Effector memory CD8-positive, alpha-beta T cell (primary cell): ENCODE data around the gene KCTD18.
A peak's percentile ranks its signal among the peaks of the same experiment; 100 is the strongest.

Experiments
- ATAC-seq: fragments of 150-1000 bp; cut with Tn5 transposase; replicated peaks from 2 replicates; pipeline ENCODE4 v1.10.0; 2021; ENCODE audit warnings: mild to moderate bottlenecking, moderate library complexity
- DNase-seq, 3 experiments: peaks; one replicate each; pipeline ENCODE4 v3.0.0; 2021
- H3K27ac Mint-ChIP-seq, 2 donors: one replicate each; pipeline ENCODE4 v1.8.0; 2022; ENCODE audit warnings: mild to moderate bottlenecking in 2 of 2, mixed read lengths in 2 of 2, moderate library complexity in 2 of 2
- H3K27me3 Mint-ChIP-seq, 2 donors: one replicate each; pipeline ENCODE4 v1.8.0; 2022; ENCODE audit warnings: mixed read lengths in 2 of 2
- H3K36me3 Mint-ChIP-seq: one replicate; pipeline ENCODE4 v1.8.0; 2022; ENCODE audit warnings: mild to moderate bottlenecking, moderate library complexity, mixed read lengths; ENCODE audit not compliant: insufficient read depth
- H3K4me1 Mint-ChIP-seq, 2 donors: one replicate each; pipeline ENCODE4 v1.8.0; 2022; ENCODE audit warnings: low read depth in 2 of 2, mixed read lengths in 2 of 2
- H3K4me3 Mint-ChIP-seq, 2 donors: one replicate each; pipeline ENCODE4 v1.8.0; 2022; ENCODE audit warnings: mild to moderate bottlenecking in 2 of 2, mixed read lengths in 2 of 2, moderate library complexity in 2 of 2
- H3K9me3 Mint-ChIP-seq, 2 donors: one replicate each; pipeline ENCODE4 v1.8.0; 2022; ENCODE audit warnings: mixed read lengths in 2 of 2
- total RNA-seq, 9 experiments: gene quantifications; one replicate each; lab custom pipeline; 2026; lab: John Stamatoyannopoulos, UW

KCTD18 gene
- 25.7 to 41.1 (median 29.9) reads per million in 9 experiments for total RNA-seq

GRCh38 chr2:200509612-200510433 is at the start of gene KCTD18:
Gene KCTD18 (minus strand): TSS chr2:200510068. CDS start chr2:200507016, 3,052 bp downstream.
- peak within 1 kb of the TSS; percentile 80 to 94 for H3K27ac Mint-ChIP-seq
- H3K9me3 Mint-ChIP-seq: no peaks in the 10 kb centered on the region
- H3K36me3 Mint-ChIP-seq: peaks cover 7% of the 10 kb centered on the region
- H3K4me3 Mint-ChIP-seq: peak within 1 kb of the TSS; percentile 81 to 84
- peak; percentile 90 to 92 (median 91) for DNase-seq
- ATAC-seq: peak; percentile 98
- H3K4me1 Mint-ChIP-seq: peaks cover 17 to 24% of the 10 kb centered on the region in 2 donors
- peaks cover 0 to 3% of the 10 kb centered on the region in 2 donors for H3K27me3 Mint-ChIP-seq

GRCh38 chr2:200540793-200541192 is 30.9 kb upstream of the KCTD18 start:
- no peaks in the 10 kb centered on the region for H3K27me3 Mint-ChIP-seq
- H3K9me3 Mint-ChIP-seq: no peaks in the 10 kb centered on the region
- no peak overlapping the region for H3K27ac Mint-ChIP-seq
- DNase-seq (no peak), ATAC-seq (no peak)
- H3K4me3 Mint-ChIP-seq: no peak overlapping the region
- no peaks in the 10 kb centered on the region for H3K36me3 Mint-ChIP-seq
- no peaks in the 10 kb centered on the region for H3K4me1 Mint-ChIP-seq

- H3K4me1 Mint-ChIP-seq: no peaks in the 10 kb centered on the region
- H3K4me3 Mint-ChIP-seq: no peak overlapping the region
- H3K9me3 Mint-ChIP-seq: no peaks in the 10 kb centered on the region
- DNase-seq: no peak
- no peak overlapping the region for H3K27ac Mint-ChIP-seq
- ATAC-seq: no peak
- H3K36me3 Mint-ChIP-seq: no peaks in the 10 kb centered on the region
- no peaks in the 10 kb centered on the region for H3K27me3 Mint-ChIP-seq
Measured at GRCh38 chr2:200538139-200538538, 28.3 kb upstream of the KCTD18 start.

- no peaks in the 10 kb centered on the region for H3K4me1 Mint-ChIP-seq
- no peaks in the 10 kb centered on the region for H3K27me3 Mint-ChIP-seq
- no peaks in the 10 kb centered on the region for H3K9me3 Mint-ChIP-seq
- ATAC-seq (no peak), DNase-seq (no peak)
- H3K4me3 Mint-ChIP-seq: no peak overlapping the region
- no peaks in the 10 kb centered on the region for H3K36me3 Mint-ChIP-seq
- no peak overlapping the region for H3K27ac Mint-ChIP-seq
Measured at GRCh38 chr2:200534572-200534971, 24.7 kb upstream of the KCTD18 start.

GRCh38 chr2:200533754-200534153 is 23.9 kb upstream of the KCTD18 start:
- Mint-ChIP-seq H3K27me3 (no peaks in the 10 kb centered on the region), H3K4me3 (no peak overlapping the region), H3K9me3 (no peaks in the 10 kb centered on the region), H3K27ac (no peak overlapping the region), H3K36me3 (no peaks in the 10 kb centered on the region), H3K4me1 (no peaks in the 10 kb centered on the region)
- DNase-seq (no peak), ATAC-seq (no peak)

- Mint-ChIP-seq H3K27me3 (no peaks in the 10 kb centered on the region), H3K9me3 (no peaks in the 10 kb centered on the region), H3K27ac (no peak overlapping the region), H3K4me1 (peaks cover 7 to 9% of the 10 kb centered on the region in 2 donors), H3K4me3 (no peak overlapping the region), H3K36me3 (peaks cover 8% of the 10 kb centered on the region)
- ATAC-seq (no peak), DNase-seq (no peak)
Measured at GRCh38 chr2:200528228-200528627, 18.4 kb upstream of the KCTD18 start.

GRCh38 chr2:200525882-200526651 is 16.2 kb upstream of the KCTD18 start, which contains the start of gene SGO2:
Gene SGO2 (plus strand): TSS chr2:200526207. CDS start chr2:200532976, 6,769 bp downstream.
- H3K36me3 Mint-ChIP-seq: peaks cover 8% of the 10 kb centered on the region
- no peaks in the 10 kb centered on the region for H3K9me3 Mint-ChIP-seq
- ATAC-seq (peak; percentile 99), DNase-seq (peak; percentile 94 to 96 (median 96))
- H3K27me3 Mint-ChIP-seq: no peaks in the 10 kb centered on the region
- peaks cover 7 to 9% of the 10 kb centered on the region in 2 donors for H3K4me1 Mint-ChIP-seq
- H3K27ac Mint-ChIP-seq: peak within 1 kb of the TSS; percentile 86 to 88
- peak within 1 kb of the TSS; percentile 90 to 92 for H3K4me3 Mint-ChIP-seq

- no peaks in the 10 kb centered on the region for H3K27me3 Mint-ChIP-seq
- ATAC-seq: no peak
- H3K4me3 Mint-ChIP-seq: peak overlapping the region; percentile 90 to 92
- H3K4me1 Mint-ChIP-seq: peaks cover 7 to 9% of the 10 kb centered on the region in 2 donors
- H3K27ac Mint-ChIP-seq: peak overlapping the region in 1 of 2 donors; percentile 86
- no peaks in the 10 kb centered on the region for H3K9me3 Mint-ChIP-seq
- peaks cover 8% of the 10 kb centered on the region for H3K36me3 Mint-ChIP-seq
- DNase-seq: no peak
Measured at GRCh38 chr2:200525551-200525881, 15.6 kb upstream of the KCTD18 start.

- H3K4me3 Mint-ChIP-seq: peak overlapping the region in 1 of 2 donors; percentile 90
- peaks cover 8% of the 10 kb centered on the region for H3K36me3 Mint-ChIP-seq
- H3K9me3 Mint-ChIP-seq: no peaks in the 10 kb centered on the region
- peaks cover 7 to 9% of the 10 kb centered on the region in 2 donors for H3K4me1 Mint-ChIP-seq
- no peak for ATAC-seq
- no peak for DNase-seq
- no peak overlapping the region for H3K27ac Mint-ChIP-seq
- H3K27me3 Mint-ChIP-seq: no peaks in the 10 kb centered on the region
Measured at GRCh38 chr2:200525066-200525465, 15.2 kb upstream of the KCTD18 start.

GRCh38 chr2:200523604-200524003 is 13.7 kb upstream of the KCTD18 start:
- DNase-seq (no peak), ATAC-seq (no peak)
- H3K9me3 Mint-ChIP-seq: no peaks in the 10 kb centered on the region
- no peak overlapping the region for H3K27ac Mint-ChIP-seq
- no peak overlapping the region for H3K4me3 Mint-ChIP-seq
- H3K36me3 Mint-ChIP-seq: peaks cover 8% of the 10 kb centered on the region
- H3K4me1 Mint-ChIP-seq: peaks cover 7 to 9% of the 10 kb centered on the region in 2 donors
- no peaks in the 10 kb centered on the region for H3K27me3 Mint-ChIP-seq

GRCh38 chr2:200523158-200523557 is 13.3 kb upstream of the KCTD18 start:
- Mint-ChIP-seq H3K9me3 (no peaks in the 10 kb centered on the region), H3K27me3 (no peaks in the 10 kb centered on the region), H3K36me3 (peaks cover 8% of the 10 kb centered on the region), H3K27ac (no peak overlapping the region), H3K4me1 (peaks cover 7 to 9% of the 10 kb centered on the region in 2 donors), H3K4me3 (no peak overlapping the region)
- no peak for DNase-seq
- ATAC-seq: no peak

- no peaks in the 10 kb centered on the region for H3K9me3 Mint-ChIP-seq
- no peak overlapping the region for H3K27ac Mint-ChIP-seq
- no peak overlapping the region for H3K4me3 Mint-ChIP-seq
- DNase-seq: no peak
- H3K27me3 Mint-ChIP-seq: peaks cover 0 to 19% of the 10 kb centered on the region in 2 donors
- peaks cover 0 to 3% of the 10 kb centered on the region in 2 donors for H3K4me1 Mint-ChIP-seq
- ATAC-seq: no peak
- H3K36me3 Mint-ChIP-seq: no peaks in the 10 kb centered on the region
Measured at GRCh38 chr2:200515155-200515554, 5.3 kb upstream of the KCTD18 start.

- DNase-seq: peak in 1 of 3 experiments; percentile 8
Measured at GRCh38 chr2:200509235-200509611, 645 bp downstream of the KCTD18 start.

More at GRCh38 chr2:200509235-200509611, 645 bp downstream of the KCTD18 start:
- H3K36me3 Mint-ChIP-seq: peaks cover 13% of the 10 kb centered on the region
- H3K9me3 Mint-ChIP-seq: no peaks in the 10 kb centered on the region
- no peaks in the 10 kb centered on the region for H3K27me3 Mint-ChIP-seq
- peak overlapping the region; percentile 81 to 84 for H3K4me3 Mint-ChIP-seq
- peaks cover 17 to 24% of the 10 kb centered on the region in 2 donors for H3K4me1 Mint-ChIP-seq
- ATAC-seq: no peak
- peak overlapping the region; percentile 80 to 94 for H3K27ac Mint-ChIP-seq
